Measurements from ENCODE around the gene PLEKHH2.
"Not testable (repeated sequence)": the region's sequence is repeated elsewhere in the genome, so short reads cannot be mapped to it uniquely, and the experiment has no call there.

The PLEKHH2 gene

GRCh38 chr2:43636153-43636552 is 907 bp upstream of the PLEKHH2 start:
- not testable (repeated sequence) for H3K27ac ChIP-seq (ENCODE audit: insufficient read depth, low read length, poor library complexity, severe bottlenecking); DNase-seq; H3K36me3 ChIP-seq (ENCODE audit: control insufficient read depth, insufficient read depth, low read length); H3K4me3 ChIP-seq (ENCODE audit: insufficient read depth, low read depth, low read length, poor library complexity, severe bottlenecking); H3K27me3 ChIP-seq (replicated peaks; ENCODE audit: control insufficient read depth, insufficient read depth, low read length, poor library complexity, severe bottlenecking); H3K9me3 ChIP-seq (ENCODE audit: control insufficient read depth, low read length)
- peaks cover 13% of the 10 kb centered on the region for H3K4me1 ChIP-seq (ENCODE audit: control insufficient read depth, insufficient read depth, low read length, poor library complexity, severe bottlenecking)

GRCh38 chr2:43636621-43637020 is 439 bp upstream of the PLEKHH2 start:
- H3K27me3 ChIP-seq (replicated peaks; ENCODE audit: control insufficient read depth, insufficient read depth, low read length, poor library complexity, severe bottlenecking): no peaks in the 10 kb centered on the region
- H3K4me3 ChIP-seq (ENCODE audit: insufficient read depth, low read depth, low read length, poor library complexity, severe bottlenecking): peak overlapping the region; percentile 72
- peak in 1 of 3 donors; percentile 5 for DNase-seq
- H3K4me1 ChIP-seq (ENCODE audit: control insufficient read depth, insufficient read depth, low read length, poor library complexity, severe bottlenecking): peaks cover 13% of the 10 kb centered on the region
- peaks cover 5% of the 10 kb centered on the region for H3K9me3 ChIP-seq (ENCODE audit: control insufficient read depth, low read length)
- H3K36me3 ChIP-seq (ENCODE audit: control insufficient read depth, insufficient read depth, low read length): no peaks in the 10 kb centered on the region
- peak overlapping the region; percentile 53 for H3K27ac ChIP-seq (ENCODE audit: insufficient read depth, low read length, poor library complexity, severe bottlenecking)

- no peak for DNase-seq
- H3K9me3 ChIP-seq (ENCODE audit: control insufficient read depth, low read length): peaks cover 5% of the 10 kb centered on the region
- H3K36me3 ChIP-seq (ENCODE audit: control insufficient read depth, insufficient read depth, low read length): no peaks in the 10 kb centered on the region
- no peaks in the 10 kb centered on the region for H3K27me3 ChIP-seq (replicated peaks; ENCODE audit: control insufficient read depth, insufficient read depth, low read length, poor library complexity, severe bottlenecking)
- no peak overlapping the region for H3K4me3 ChIP-seq (ENCODE audit: insufficient read depth, low read depth, low read length, poor library complexity, severe bottlenecking)
- H3K27ac ChIP-seq (ENCODE audit: insufficient read depth, low read length, poor library complexity, severe bottlenecking): no peak overlapping the region
- peaks cover 4% of the 10 kb centered on the region for H3K4me1 ChIP-seq (ENCODE audit: control insufficient read depth, insufficient read depth, low read length, poor library complexity, severe bottlenecking)
Observed at GRCh38 chr2:43642363-43642762, 5.3 kb downstream of the PLEKHH2 start.

- no peaks in the 10 kb centered on the region for H3K27me3 ChIP-seq (replicated peaks; ENCODE audit: control insufficient read depth, insufficient read depth, low read length, poor library complexity, severe bottlenecking)
- peaks cover 5% of the 10 kb centered on the region for H3K9me3 ChIP-seq (ENCODE audit: control insufficient read depth, low read length)
- H3K36me3 ChIP-seq (ENCODE audit: control insufficient read depth, insufficient read depth, low read length): no peaks in the 10 kb centered on the region
- no peak overlapping the region for H3K4me3 ChIP-seq (ENCODE audit: insufficient read depth, low read depth, low read length, poor library complexity, severe bottlenecking)
- H3K27ac ChIP-seq (ENCODE audit: insufficient read depth, low read length, poor library complexity, severe bottlenecking): no peak overlapping the region
- DNase-seq: no peak
- H3K4me1 ChIP-seq (ENCODE audit: control insufficient read depth, insufficient read depth, low read length, poor library complexity, severe bottlenecking): no peaks in the 10 kb centered on the region
Observed at GRCh38 chr2:43643680-43644079, 6.6 kb downstream of the PLEKHH2 start.

GRCh38 chr2:43648994-43649701 is 12.1 kb downstream of the PLEKHH2 start:
- Histone ChIP-seq H3K27ac (ENCODE audit: insufficient read depth, low read length, poor library complexity, severe bottlenecking) (no peak overlapping the region), H3K4me1 (ENCODE audit: control insufficient read depth, insufficient read depth, low read length, poor library complexity, severe bottlenecking) (no peaks in the 10 kb centered on the region), H3K9me3 (ENCODE audit: control insufficient read depth, low read length) (no peaks in the 10 kb centered on the region), H3K4me3 (ENCODE audit: insufficient read depth, low read depth, low read length, poor library complexity, severe bottlenecking) (no peak overlapping the region), H3K36me3 (ENCODE audit: control insufficient read depth, insufficient read depth, low read length) (no peaks in the 10 kb centered on the region), H3K27me3 (replicated peaks; ENCODE audit: control insufficient read depth, insufficient read depth, low read length, poor library complexity, severe bottlenecking) (no peaks in the 10 kb centered on the region)
- DNase-seq: no peak

GRCh38 chr2:43653506-43653905 is 16.4 kb downstream of the PLEKHH2 start:
- no peak overlapping the region for H3K27ac ChIP-seq (ENCODE audit: insufficient read depth, low read length, poor library complexity, severe bottlenecking)
- no peak overlapping the region for H3K4me3 ChIP-seq (ENCODE audit: insufficient read depth, low read depth, low read length, poor library complexity, severe bottlenecking)
- no peak for DNase-seq
- no peaks in the 10 kb centered on the region for H3K4me1 ChIP-seq (ENCODE audit: control insufficient read depth, insufficient read depth, low read length, poor library complexity, severe bottlenecking)
- no peaks in the 10 kb centered on the region for H3K27me3 ChIP-seq (replicated peaks; ENCODE audit: control insufficient read depth, insufficient read depth, low read length, poor library complexity, severe bottlenecking)
- H3K9me3 ChIP-seq (ENCODE audit: control insufficient read depth, low read length): no peaks in the 10 kb centered on the region
- H3K36me3 ChIP-seq (ENCODE audit: control insufficient read depth, insufficient read depth, low read length): no peaks in the 10 kb centered on the region

GRCh38 chr2:43657241-43657640 is 20.2 kb downstream of the PLEKHH2 start:
- no peak overlapping the region for H3K27ac ChIP-seq (ENCODE audit: insufficient read depth, low read length, poor library complexity, severe bottlenecking)
- no peaks in the 10 kb centered on the region for H3K4me1 ChIP-seq (ENCODE audit: control insufficient read depth, insufficient read depth, low read length, poor library complexity, severe bottlenecking)
- no peak for DNase-seq
- H3K36me3 ChIP-seq (ENCODE audit: control insufficient read depth, insufficient read depth, low read length): no peaks in the 10 kb centered on the region
- H3K4me3 ChIP-seq (ENCODE audit: insufficient read depth, low read depth, low read length, poor library complexity, severe bottlenecking): no peak overlapping the region
- no peaks in the 10 kb centered on the region for H3K27me3 ChIP-seq (replicated peaks; ENCODE audit: control insufficient read depth, insufficient read depth, low read length, poor library complexity, severe bottlenecking)
- H3K9me3 ChIP-seq (ENCODE audit: control insufficient read depth, low read length): no peaks in the 10 kb centered on the region

GRCh38 chr2:43675646-43676321 is 38.7 kb downstream of the PLEKHH2 start:
- Histone ChIP-seq H3K27me3 (replicated peaks; ENCODE audit: control insufficient read depth, insufficient read depth, low read length, poor library complexity, severe bottlenecking) (peaks cover 7% of the 10 kb centered on the region), H3K4me1 (ENCODE audit: control insufficient read depth, insufficient read depth, low read length, poor library complexity, severe bottlenecking) (no peaks in the 10 kb centered on the region), H3K9me3 (ENCODE audit: control insufficient read depth, low read length) (no peaks in the 10 kb centered on the region), H3K27ac (ENCODE audit: insufficient read depth, low read length, poor library complexity, severe bottlenecking) (no peak overlapping the region), H3K36me3 (ENCODE audit: control insufficient read depth, insufficient read depth, low read length) (no peaks in the 10 kb centered on the region), H3K4me3 (ENCODE audit: insufficient read depth, low read depth, low read length, poor library complexity, severe bottlenecking) (peak overlapping the region; percentile 14)
- DNase-seq: no peak

GRCh38 chr2:43676322-43677050 is 39.4 kb downstream of the PLEKHH2 start, which contains the start of gene C1GALT1C1L:
C1GALT1C1L (minus strand) TSS chr2:43676429; CDS start chr2:43676322, 107 bp downstream.
- Histone ChIP-seq H3K27me3 (replicated peaks; ENCODE audit: control insufficient read depth, insufficient read depth, low read length, poor library complexity, severe bottlenecking) (peaks cover 7% of the 10 kb centered on the region), H3K4me3 (ENCODE audit: insufficient read depth, low read depth, low read length, poor library complexity, severe bottlenecking) (peak within 1 kb of the TSS; percentile 14), H3K9me3 (ENCODE audit: control insufficient read depth, low read length) (no peaks in the 10 kb centered on the region), H3K36me3 (ENCODE audit: control insufficient read depth, insufficient read depth, low read length) (no peaks in the 10 kb centered on the region), H3K4me1 (ENCODE audit: control insufficient read depth, insufficient read depth, low read length, poor library complexity, severe bottlenecking) (no peaks in the 10 kb centered on the region), H3K27ac (ENCODE audit: insufficient read depth, low read length, poor library complexity, severe bottlenecking) (no peak within 1 kb of the TSS)
- DNase-seq: no peak

- H3K36me3 ChIP-seq (ENCODE audit: control insufficient read depth, insufficient read depth, low read length); H3K27me3 ChIP-seq (replicated peaks; ENCODE audit: control insufficient read depth, insufficient read depth, low read length, poor library complexity, severe bottlenecking); H3K4me1 ChIP-seq (ENCODE audit: control insufficient read depth, insufficient read depth, low read length, poor library complexity, severe bottlenecking); H3K9me3 ChIP-seq (ENCODE audit: control insufficient read depth, low read length); H3K27ac ChIP-seq (ENCODE audit: insufficient read depth, low read length, poor library complexity, severe bottlenecking); H3K4me3 ChIP-seq (ENCODE audit: insufficient read depth, low read depth, low read length, poor library complexity, severe bottlenecking); DNase-seq: not testable (repeated sequence)
Observed at GRCh38 chr2:43677783-43678182, 40.7 kb downstream of the PLEKHH2 start.

Data from effector memory CD4-positive, alpha-beta T cell (primary cell).